NB4 (cell line): ENCODE results near the gene CTNND2.

Source experiments
- CTCF ChIP-seq: IDR thresholded peaks from one replicate; pipeline ENCODE4 v1.5.1; 2012; ENCODE audit warnings: low read depth, low read length
- MAX ChIP-seq: IDR thresholded peaks from 2 replicates; pipeline ENCODE4 v1.6.1; 2011; ENCODE audit warnings: low read depth, low read length
- POLR2A ChIP-seq: IDR thresholded peaks from 2 replicates; pipeline ENCODE4 v1.6.1; 2011; ENCODE audit warnings: mild to moderate bottlenecking; ENCODE audit not compliant: insufficient read length; ENCODE audit errors: extremely low read depth

- no peak for TF ChIP-seq CTCF
- TF ChIP-seq MAX, result no peak
- no peak for TF ChIP-seq POLR2A
Measured at GRCh38 chr5:11387382-11387781, 516.9 kb downstream of the CTNND2 start.
